Uterus (tissue), 2 donors: ENCODE results near the gene GALNT15.

Experiments used
- POLR2A ChIP-seq, 2 donors: fragments of 450-650 bp; IDR thresholded peaks; one replicate each; pipeline ENCODE4 v1.6.1; 2016; ENCODE audit warnings: antibody characterized with exemption in 2 of 2, mild to moderate bottlenecking in 1 of 2, moderate library complexity in 1 of 2
- TF ChIP-seq, protein P1 (sequence below), 4 experiments: fragments of 200-600 bp in 2 of 4; fragments of 450-650 bp in 2 of 4; sonication (generic) in 2 of 4; IDR thresholded peaks; one replicate each; pipeline ENCODE4 v1.5.1; 2016 to 2019; ENCODE audit warnings: antibody characterized with exemption in 4 of 4, mild to moderate bottlenecking in 2 of 4, moderate library complexity in 1 of 4

DNA sequence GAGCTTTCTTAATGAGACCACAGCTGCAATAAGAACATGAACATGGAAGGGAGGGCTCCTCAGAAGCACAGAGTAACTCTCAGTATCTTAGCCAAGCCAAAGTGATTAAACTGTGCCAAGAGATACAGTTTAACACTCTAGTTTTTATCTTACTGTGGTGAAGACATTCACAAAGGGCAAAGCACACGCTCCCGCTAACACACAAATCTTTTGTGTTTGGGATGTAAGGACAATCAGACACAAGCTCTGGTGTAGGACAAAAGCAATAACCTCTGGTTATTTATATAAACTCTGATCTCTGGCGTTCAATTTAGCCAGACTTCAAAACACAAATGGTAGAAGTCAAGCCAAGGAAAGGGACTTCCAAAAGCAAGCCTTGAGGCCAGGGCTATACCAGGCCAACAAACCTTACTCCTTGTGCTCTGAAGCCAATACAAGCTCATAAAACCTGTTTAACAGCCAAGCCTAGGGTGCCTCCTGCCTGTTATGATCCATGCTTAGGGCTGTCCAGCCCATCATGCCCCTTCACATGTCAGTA lies 62.4 kb downstream of the GALNT15 start:
- TF ChIP-seq, protein P1, sequence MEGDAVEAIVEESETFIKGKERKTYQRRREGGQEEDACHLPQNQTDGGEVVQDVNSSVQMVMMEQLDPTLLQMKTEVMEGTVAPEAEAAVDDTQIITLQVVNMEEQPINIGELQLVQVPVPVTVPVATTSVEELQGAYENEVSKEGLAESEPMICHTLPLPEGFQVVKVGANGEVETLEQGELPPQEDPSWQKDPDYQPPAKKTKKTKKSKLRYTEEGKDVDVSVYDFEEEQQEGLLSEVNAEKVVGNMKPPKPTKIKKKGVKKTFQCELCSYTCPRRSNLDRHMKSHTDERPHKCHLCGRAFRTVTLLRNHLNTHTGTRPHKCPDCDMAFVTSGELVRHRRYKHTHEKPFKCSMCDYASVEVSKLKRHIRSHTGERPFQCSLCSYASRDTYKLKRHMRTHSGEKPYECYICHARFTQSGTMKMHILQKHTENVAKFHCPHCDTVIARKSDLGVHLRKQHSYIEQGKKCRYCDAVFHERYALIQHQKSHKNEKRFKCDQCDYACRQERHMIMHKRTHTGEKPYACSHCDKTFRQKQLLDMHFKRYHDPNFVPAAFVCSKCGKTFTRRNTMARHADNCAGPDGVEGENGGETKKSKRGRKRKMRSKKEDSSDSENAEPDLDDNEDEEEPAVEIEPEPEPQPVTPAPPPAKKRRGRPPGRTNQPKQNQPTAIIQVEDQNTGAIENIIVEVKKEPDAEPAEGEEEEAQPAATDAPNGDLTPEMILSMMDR (IDR thresholded peaks at IDR 0.05) = no peak
- no peak for TF ChIP-seq POLR2A (IDR thresholded peaks at IDR 0.05)
